ENCODE results near the gene TXNDC12.

TXNDC12 gene

GRCh38 chr1:52003877-52004276, 51.1 kb downstream of the TXNDC12 start:
- TF ChIP-seq, protein P1, sequence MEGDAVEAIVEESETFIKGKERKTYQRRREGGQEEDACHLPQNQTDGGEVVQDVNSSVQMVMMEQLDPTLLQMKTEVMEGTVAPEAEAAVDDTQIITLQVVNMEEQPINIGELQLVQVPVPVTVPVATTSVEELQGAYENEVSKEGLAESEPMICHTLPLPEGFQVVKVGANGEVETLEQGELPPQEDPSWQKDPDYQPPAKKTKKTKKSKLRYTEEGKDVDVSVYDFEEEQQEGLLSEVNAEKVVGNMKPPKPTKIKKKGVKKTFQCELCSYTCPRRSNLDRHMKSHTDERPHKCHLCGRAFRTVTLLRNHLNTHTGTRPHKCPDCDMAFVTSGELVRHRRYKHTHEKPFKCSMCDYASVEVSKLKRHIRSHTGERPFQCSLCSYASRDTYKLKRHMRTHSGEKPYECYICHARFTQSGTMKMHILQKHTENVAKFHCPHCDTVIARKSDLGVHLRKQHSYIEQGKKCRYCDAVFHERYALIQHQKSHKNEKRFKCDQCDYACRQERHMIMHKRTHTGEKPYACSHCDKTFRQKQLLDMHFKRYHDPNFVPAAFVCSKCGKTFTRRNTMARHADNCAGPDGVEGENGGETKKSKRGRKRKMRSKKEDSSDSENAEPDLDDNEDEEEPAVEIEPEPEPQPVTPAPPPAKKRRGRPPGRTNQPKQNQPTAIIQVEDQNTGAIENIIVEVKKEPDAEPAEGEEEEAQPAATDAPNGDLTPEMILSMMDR (IDR thresholded peaks at IDR 0.05; ENCODE audit: extremely low read depth, missing control alignments), result no peak
- no peak for DNase-seq (ENCODE audit: low spot score)

- TF ChIP-seq, protein P1 (IDR thresholded peaks at IDR 0.05; ENCODE audit: extremely low read depth, missing control alignments), result peak; percentile 91
- DNase-seq (ENCODE audit: low spot score), result peak; percentile 85
Observed at GRCh38 chr1:52002038-52002917, 52.7 kb downstream of the TXNDC12 start.

DNA sequence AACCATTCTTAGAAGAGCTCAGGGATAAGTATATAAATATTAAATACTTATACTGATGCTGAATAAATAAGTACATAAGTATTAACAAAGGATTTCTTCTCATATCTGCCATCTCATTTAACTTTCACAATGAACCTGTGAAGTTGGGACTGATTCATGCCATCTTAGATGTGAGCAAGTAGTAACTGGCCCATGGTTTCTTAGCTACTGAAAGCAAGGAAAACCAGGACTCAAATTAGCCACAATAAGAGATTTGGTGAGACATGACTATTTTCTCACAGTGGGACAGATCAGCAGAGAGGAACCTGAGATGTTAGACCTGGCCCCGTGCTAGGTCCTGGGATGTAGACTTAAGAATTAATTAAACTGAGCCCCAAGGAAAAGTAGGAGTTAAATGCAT, 56.3 kb downstream of the TXNDC12 start:
- no peak for DNase-seq (ENCODE audit: low spot score)
- TF ChIP-seq, protein P1 (IDR thresholded peaks at IDR 0.05; ENCODE audit: extremely low read depth, missing control alignments), result no peak

GRCh38 chr1:51997974-51998382, 57.0 kb downstream of the TXNDC12 start:
- DNase-seq (ENCODE audit: low spot score), result no peak
- TF ChIP-seq, protein P1 (IDR thresholded peaks at IDR 0.05; ENCODE audit: extremely low read depth, missing control alignments), result no peak

DNA sequence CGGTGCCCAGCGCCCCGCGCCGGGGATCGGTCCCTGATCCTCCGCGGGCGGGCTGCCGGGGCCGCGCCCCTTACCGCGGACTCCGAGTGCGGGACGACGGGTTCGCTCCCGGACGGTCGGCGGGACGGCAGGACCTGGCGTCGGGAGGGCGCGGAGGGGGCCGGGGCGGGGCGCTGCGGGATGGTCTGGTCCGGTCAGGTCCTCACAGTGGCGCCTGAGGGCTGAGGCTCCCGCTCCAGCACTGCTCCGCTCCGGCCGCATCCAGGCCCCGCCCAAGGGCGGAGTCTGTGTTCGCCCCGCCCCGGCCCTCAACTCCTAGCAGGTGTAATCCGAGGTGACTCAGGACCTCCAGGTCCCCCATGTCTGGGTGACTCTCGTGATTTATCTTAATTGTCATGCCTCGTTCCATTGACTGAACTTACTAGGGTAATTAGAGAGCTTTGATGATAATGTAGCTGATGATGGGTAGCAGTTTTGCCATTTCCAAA, 64.5 kb downstream of the TXNDC12 start, which contains the start of gene RAB3B:
Gene RAB3B (minus strand): TSS at position 223 of the 488 bp plus-strand sequence. CDS start 13,583 bp downstream, outside the sequence.
- TF ChIP-seq, protein P1 (IDR thresholded peaks at IDR 0.05; ENCODE audit: extremely low read depth, missing control alignments), result no peak
- DNase-seq (ENCODE audit: low spot score), result peak; percentile 82

DNA sequence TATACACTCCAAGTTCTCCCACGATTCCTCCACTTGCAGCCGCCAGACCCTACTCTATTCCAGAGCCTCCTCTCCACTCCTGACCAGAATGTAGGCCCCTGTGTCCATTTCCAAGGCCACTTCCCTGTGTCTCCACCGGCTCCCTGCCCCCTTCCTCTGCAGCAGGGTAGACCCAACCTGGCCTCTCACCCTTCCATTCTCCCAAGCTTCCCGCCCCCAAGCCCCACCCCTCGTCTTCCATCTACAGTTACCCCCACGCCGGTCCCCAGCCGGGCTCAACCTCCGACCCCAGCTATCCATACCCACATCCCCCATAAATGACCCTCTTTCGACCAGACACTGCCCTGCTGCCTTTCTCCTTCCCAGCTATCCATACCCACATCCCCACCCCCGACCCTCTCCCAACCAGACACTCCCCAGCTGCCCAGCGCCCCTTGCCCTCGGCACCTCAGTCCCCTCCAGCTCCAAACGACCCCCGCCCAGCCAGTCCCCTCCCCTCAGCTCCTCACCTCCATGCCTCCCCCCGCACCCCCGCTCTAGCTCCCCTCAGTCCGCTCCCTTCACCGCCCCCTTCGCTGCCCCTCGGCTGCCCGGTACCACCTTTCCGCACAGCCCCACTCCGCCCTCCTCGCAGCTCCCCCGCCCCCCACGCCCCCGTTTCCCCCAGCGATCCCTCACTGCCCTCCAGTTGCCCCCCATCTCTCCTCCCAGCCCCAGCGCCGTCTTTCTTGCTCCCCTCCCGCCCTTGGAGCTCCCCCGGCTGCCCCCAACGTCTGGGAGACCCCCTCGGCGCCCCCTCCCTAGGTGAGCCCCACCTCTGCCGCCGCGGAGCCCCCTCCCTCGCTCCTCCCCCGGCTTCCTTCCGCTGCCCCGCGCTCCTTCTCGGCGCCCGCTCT, 65.2 kb downstream of the TXNDC12 start:
- no peak for DNase-seq (ENCODE audit: low spot score)
- TF ChIP-seq, protein P1 (IDR thresholded peaks at IDR 0.05; ENCODE audit: extremely low read depth, missing control alignments), result no peak
